ENCODE results near the gene HEATR5B.
A peak's percentile ranks its signal among the peaks of the same experiment; 100 is the strongest.
"Not testable (repeated sequence)": the region's sequence is repeated elsewhere in the genome, so short reads cannot be mapped to it uniquely, and the experiment has no call there.

Gene HEATR5B

GRCh38 chr2:36976065-36976464 is 108.1 kb downstream of the HEATR5B start:
- no peak for DNase-seq

GRCh38 chr2:36975306-36975705 is 108.9 kb downstream of the HEATR5B start:
- DNase-seq, result no peak

DNA sequence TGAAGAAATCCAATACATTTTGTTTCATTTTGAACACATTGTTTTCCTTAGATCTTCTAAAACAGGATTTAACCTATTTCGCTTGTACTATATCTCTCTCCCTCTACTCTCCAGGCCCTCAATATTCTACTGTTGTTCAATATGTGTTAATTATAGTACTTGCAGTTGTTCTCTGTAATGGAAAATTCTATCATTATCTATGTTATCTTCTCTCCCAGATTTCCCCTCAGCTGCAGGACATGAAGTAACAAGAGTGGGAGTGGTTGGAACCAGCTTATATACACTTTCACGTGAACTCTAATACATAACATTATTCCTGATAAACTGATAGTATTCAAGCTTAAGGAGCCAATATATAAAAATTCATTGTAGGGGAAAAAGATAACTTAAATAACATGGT is 110.9 kb downstream of the HEATR5B start:
- DNase-seq, result no peak

- no peak for DNase-seq
These were observed 112.2 kb downstream of the HEATR5B start for GRCh38 chr2:36971990-36972389.

DNA sequence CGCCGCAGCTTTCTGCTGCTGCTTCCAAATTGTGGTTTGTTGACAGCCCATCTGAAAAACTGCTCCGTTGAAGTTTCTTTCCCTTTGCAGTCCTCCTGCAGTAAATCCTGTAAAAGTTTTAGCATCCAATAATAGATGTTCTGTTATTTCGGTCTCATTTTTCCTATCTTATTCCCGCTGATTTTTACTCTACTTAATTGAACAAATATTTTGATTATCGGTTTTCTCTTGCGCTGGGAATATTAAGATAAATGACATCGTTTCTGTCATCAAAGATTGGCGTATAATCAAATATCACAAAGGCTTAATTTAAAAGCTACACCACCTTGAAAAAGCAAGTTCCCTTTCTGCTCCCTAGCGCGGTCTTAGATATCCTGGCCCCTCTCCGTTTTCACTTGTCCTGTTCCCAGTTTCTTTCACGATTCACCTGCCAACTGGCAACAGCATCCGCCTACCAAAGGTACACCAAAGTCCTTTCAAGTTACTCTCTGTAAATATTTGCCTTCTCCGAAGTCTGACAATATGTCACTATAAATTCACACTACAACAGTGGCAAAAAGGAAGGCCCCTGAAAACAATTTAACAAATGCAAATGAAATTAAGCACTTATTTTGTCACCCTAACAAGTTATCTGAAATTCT is 116.8 kb downstream of the HEATR5B start:
- no peak for DNase-seq

DNA sequence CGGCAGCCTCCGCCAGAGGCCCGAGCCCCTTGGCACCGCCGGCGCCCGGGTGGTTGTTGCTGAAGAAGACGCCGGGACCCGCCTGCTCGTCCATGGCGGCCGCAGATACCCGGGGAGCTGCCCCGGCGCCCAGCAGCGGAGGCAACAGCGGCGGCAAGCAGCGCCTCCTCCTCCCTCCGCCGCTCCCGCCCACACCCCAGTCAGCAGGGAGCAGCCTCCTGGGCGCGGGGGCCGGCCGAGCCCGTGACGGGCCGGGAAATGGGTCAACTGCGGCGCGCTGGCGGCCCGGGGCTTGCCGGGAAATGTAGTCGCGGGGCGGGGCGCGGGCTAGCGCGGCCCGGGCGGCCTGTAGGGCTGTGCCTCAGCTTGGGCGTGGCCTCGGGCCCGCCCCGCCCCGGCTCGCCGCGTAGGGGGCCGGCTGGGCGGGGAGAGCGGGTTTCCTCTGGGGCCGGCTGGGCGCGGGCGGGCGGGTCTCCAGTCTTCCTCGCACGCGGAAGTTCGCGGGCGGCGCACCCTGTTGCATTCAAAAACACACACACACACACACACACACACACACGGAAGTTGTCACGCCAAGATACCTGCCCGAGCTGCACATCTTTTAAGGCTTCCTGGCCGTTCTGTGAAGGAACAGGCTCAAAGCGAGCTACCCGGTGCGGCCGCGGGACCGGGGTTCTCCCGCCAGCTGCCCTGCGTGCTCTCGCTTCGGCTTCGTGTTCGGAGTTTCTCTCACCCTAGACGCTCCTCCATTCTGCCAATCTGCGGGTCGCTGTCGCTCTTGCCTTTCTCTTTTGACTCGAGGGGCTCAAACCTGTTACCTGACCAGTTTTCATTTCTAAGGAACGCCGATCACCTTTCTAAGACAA is 117.6 kb downstream of the HEATR5B start, which contains the start of gene STRN:
TSS of gene STRN (minus strand) at position 167 of the 866 bp plus-strand sequence. CDS start at position 94, 73 bp downstream.
- peak; percentile 90 for DNase-seq

- DNase-seq, result peak; percentile 46
These were observed 118.3 kb downstream of the HEATR5B start for GRCh38 chr2:36965751-36966369.

GRCh38 chr2:36965206-36965605 is 119.0 kb downstream of the HEATR5B start:
- DNase-seq, result no peak

DNA sequence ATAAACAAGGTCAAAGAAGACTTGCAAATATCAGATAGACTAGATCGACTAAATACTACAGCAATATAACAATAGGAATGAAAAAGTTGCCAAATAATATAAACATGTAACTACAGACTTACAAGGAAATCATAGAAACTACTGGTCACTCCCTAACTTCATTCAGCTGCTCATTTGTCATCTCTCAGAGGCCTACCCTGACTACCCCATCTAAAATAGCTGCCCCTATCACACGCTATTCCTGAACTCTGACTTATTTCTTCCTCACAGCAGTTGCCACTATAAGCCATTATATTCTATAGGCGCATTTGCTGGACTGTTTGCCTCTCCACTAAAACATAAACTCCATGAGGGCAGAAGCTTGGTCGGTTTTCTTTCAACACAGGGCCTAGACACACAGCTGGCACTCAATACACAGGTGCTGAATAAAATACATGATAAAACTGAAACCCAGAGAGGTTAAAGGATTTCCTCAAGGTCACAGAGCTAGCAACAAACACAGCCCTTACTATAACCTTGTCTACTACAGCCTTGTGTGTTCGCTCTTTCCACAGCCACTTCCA is 119.6 kb downstream of the HEATR5B start:
- no peak for DNase-seq

DNA sequence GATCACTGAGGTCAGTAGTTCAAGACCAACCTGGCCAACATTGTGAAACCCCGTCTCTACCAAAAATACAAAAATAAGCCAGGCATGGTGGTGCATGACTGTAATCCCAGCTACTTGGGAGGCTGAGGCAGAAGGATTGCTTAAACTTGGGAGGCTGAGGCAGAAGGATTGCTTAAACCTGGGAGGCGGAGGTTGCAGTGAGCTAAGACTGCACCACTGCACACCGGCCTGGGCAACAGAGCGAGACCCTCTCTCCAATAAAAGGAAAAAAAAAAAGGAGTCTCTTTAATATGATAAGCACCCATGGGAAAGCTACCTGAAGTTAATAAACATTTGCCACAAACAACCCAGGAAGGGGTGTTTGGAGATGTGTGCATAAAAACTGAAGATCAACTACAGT is 120.4 kb downstream of the HEATR5B start:
- no peak for DNase-seq

DNA sequence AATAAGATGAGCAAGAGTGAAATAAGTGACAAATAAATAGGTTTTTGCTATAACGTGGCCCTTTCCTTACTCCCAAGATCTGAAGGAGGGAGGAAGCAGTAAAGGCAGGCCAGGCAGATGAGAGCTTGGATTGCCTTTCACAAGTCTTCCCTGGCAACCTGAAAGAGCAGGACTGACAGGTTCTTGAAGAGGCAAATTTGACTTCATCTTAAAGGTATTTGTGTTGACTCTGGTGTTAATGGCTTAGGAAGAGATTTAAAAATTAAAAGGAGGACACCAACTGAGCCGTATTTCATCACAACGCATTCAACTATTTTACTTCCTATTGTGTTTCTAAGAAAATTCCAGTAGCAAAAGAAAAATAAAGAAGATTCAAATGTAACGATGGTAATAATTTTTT is 121.1 kb downstream of the HEATR5B start:
- DNase-seq, result no peak

GRCh38 chr2:36960773-36961172 is 123.4 kb downstream of the HEATR5B start:
- no peak for DNase-seq

DNA sequence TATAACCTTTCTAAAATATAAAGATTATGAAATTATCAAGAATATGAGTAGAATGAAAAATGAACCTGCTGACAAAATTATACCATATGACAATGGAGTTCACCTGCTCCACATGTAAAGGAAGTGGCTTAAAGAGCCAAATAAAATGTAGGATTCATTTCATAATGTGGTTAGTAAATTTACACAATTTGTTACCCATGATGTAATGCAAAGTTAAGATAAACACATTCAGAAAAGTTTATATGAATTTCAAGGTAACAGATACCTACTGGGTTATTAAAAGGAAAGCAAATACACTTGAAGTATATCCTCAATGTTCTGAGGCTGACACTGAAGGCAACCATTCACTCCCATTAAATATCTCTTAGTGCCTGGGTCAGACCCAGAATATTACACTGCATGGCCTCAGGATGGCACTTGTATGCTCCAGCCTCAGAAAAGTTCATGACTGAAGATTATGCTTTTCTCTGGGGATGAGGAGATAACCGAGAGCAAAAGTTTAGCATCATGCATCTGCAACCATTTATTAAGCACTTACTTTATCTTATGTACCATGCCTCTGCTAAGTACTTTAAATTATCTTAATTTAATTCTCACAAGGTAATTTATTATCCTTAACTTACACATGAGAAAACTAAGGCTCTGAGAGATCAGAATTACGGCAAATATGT is 124.0 kb downstream of the HEATR5B start:
- DNase-seq, result no peak

GRCh38 chr2:36954977-36955607 is 129.1 kb downstream of the HEATR5B start:
- DNase-seq, result no peak

GRCh38 chr2:36952748-36953197 is 131.4 kb downstream of the HEATR5B start:
- no peak for DNase-seq

- no peak for DNase-seq
These were observed 132.6 kb downstream of the HEATR5B start for GRCh38 chr2:36951574-36951973.

DNA sequence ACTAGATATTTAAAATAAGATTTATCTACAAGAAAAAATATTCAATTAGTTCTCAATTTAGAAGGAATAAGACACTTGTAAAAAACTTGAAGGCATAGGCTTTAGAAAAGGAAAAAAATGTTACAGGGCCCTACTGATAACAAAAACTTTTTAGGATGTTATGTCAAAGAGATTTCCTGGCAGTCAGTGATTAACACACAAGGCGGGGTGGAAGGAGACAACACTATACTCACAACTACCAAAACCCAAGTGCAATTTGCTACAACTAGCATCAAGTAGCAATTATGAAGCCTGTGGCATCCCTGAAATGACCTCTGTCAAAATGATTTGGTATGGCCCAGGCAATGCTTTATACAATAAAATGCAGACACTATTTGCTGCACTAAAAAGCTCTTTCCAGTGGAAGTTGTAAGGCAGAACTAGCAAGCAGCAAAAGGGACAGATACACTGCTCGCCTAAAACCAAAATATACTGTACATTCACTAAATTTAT is 133.1 kb downstream of the HEATR5B start:
- no peak for DNase-seq

- no peak for DNase-seq
These were observed 134.3 kb downstream of the HEATR5B start for GRCh38 chr2:36949845-36950244.

- DNase-seq, result not testable (repeated sequence)
These were observed 138.9 kb downstream of the HEATR5B start for GRCh38 chr2:36945240-36945639.

- DNase-seq, result no peak
These were observed 142.3 kb downstream of the HEATR5B start for GRCh38 chr2:36941867-36942266.

DNA sequence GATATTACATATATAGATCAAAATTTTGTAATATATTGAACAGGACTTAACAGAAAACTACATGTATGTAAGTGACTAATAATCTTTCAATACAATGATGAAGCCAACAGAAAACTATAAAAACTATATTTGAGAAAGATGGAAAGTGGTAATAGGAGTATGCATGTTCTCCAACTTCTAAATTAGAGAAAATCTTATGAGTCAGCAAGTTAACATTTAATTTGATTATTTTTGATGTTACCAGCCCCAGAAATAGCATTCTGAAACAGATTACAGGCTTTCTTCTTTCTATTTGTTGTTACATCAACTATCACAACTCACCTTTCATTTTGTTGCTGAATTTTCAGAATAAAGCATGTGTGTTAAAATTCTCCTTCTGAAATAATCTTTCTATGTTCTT is 147.6 kb downstream of the HEATR5B start:
- not testable (repeated sequence) for DNase-seq

DNA sequence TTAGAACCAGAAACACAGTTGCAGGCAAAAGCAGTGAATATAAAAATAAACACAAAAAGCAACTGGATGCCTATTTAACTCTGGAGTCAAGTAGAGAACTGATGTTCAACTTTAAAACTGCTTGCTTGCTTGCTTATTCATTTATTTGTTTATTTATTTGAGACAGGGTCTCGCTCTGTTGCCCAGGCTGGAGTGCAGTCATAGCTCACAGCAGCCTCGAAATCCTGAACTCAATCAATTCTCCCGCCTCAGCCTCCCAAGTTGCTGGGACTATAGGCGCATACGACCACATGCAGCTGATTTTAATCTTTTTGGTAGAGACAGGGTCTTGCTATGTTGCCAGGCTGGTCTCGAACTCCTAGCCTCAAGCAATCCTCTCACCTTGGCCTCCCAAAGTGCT is 152.5 kb downstream of the HEATR5B start:
- not testable (repeated sequence) for DNase-seq

Measured in NK-92 treated with Interleukin-12 subunit alpha and Interleukin-12 subunit beta, amount 100 ng/mL, for 24 hours (cell line).